ENCODE measurements around the gene UGT3A1.

The UGT3A1 gene

GRCh38 chr5:35921930-35922329 is 69.3 kb downstream of the UGT3A1 start:
- TF ChIP-seq, protein P1, sequence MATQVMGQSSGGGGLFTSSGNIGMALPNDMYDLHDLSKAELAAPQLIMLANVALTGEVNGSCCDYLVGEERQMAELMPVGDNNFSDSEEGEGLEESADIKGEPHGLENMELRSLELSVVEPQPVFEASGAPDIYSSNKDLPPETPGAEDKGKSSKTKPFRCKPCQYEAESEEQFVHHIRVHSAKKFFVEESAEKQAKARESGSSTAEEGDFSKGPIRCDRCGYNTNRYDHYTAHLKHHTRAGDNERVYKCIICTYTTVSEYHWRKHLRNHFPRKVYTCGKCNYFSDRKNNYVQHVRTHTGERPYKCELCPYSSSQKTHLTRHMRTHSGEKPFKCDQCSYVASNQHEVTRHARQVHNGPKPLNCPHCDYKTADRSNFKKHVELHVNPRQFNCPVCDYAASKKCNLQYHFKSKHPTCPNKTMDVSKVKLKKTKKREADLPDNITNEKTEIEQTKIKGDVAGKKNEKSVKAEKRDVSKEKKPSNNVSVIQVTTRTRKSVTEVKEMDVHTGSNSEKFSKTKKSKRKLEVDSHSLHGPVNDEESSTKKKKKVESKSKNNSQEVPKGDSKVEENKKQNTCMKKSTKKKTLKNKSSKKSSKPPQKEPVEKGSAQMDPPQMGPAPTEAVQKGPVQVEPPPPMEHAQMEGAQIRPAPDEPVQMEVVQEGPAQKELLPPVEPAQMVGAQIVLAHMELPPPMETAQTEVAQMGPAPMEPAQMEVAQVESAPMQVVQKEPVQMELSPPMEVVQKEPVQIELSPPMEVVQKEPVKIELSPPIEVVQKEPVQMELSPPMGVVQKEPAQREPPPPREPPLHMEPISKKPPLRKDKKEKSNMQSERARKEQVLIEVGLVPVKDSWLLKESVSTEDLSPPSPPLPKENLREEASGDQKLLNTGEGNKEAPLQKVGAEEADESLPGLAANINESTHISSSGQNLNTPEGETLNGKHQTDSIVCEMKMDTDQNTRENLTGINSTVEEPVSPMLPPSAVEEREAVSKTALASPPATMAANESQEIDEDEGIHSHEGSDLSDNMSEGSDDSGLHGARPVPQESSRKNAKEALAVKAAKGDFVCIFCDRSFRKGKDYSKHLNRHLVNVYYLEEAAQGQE (IDR thresholded peaks at IDR 0.05; ENCODE audit: insufficient read depth in 1 of 2, low read depth in 2 of 2, low read length in 2 of 2), result no peak
- TF ChIP-seq FOXP2 (optimal IDR thresholded peaks at IDR 0.05; ENCODE audit: borderline replicate concordance, extremely low read depth, extremely low read length, insufficient read depth) (no peak), SIN3A (IDR thresholded peaks at IDR 0.05; ENCODE audit: borderline replicate concordance, insufficient read depth, low read length) (no peak), POLR2AphosphoS5 (IDR thresholded peaks at IDR 0.05; ENCODE audit: low read depth, low read length) (no peak), TAF1 (IDR thresholded peaks at IDR 0.05; ENCODE audit: borderline replicate concordance, insufficient read depth, low read length) (no peak)

DNA sequence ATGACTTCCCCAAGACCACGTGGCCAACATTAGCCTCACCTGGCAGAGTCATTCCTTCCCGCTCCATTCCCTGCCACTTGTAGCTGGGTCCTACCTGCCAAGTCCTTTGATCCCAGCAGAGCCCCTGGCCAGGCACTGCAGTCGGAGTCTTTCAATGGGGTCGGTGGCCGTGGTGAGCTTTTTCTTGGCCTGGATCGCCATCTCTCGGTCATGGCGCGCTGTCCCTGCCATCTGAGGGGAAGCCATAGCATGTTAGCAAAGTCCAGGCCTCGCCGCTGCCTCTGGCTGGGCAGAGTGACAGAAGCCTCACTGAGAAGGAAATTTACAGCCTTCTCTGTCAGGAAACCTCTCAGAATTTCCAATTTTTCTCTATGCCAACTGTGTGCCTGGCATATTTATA is 70.3 kb downstream of the UGT3A1 start:
- no peak for TF ChIP-seq TAF1 (IDR thresholded peaks at IDR 0.05; ENCODE audit: borderline replicate concordance, insufficient read depth, low read length)

DNA sequence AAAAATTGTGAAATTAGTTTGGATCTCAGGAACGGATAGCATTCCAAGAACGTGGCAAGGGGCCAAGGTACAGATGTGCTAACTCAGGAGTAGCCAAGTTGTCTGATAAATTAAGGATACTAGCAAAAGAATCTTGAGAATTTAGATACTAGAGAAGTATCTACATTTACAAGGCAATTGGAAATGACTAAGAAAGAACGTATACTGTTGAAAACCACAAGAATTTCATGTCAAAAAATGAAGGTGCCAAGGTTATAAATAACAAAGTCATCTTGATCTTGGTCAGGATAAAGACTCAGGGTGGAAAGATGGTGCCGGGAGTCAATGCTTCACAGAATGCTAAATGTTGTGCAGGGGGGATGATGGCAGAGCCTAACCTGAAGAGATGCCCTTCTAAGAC is 72.0 kb downstream of the UGT3A1 start:
- no peak for TF ChIP-seq SIN3A (IDR thresholded peaks at IDR 0.05; ENCODE audit: borderline replicate concordance, insufficient read depth, low read length)
- TF ChIP-seq TAF1 (IDR thresholded peaks at IDR 0.05; ENCODE audit: borderline replicate concordance, insufficient read depth, low read length), result no peak
- TF ChIP-seq, protein P1 (IDR thresholded peaks at IDR 0.05; ENCODE audit: insufficient read depth in 1 of 2, low read depth in 2 of 2, low read length in 2 of 2), result no peak
- no peak for TF ChIP-seq FOXP2 (optimal IDR thresholded peaks at IDR 0.05; ENCODE audit: borderline replicate concordance, extremely low read depth, extremely low read length, insufficient read depth)
- TF ChIP-seq POLR2AphosphoS5 (IDR thresholded peaks at IDR 0.05; ENCODE audit: low read depth, low read length), result no peak

- TF ChIP-seq, protein P1 (IDR thresholded peaks at IDR 0.05; ENCODE audit: insufficient read depth in 1 of 2, low read depth in 2 of 2, low read length in 2 of 2), result no peak
- TF ChIP-seq FOXP2 (optimal IDR thresholded peaks at IDR 0.05; ENCODE audit: borderline replicate concordance, extremely low read depth, extremely low read length, insufficient read depth) (no peak), POLR2AphosphoS5 (IDR thresholded peaks at IDR 0.05; ENCODE audit: low read depth, low read length) (no peak), SIN3A (IDR thresholded peaks at IDR 0.05; ENCODE audit: borderline replicate concordance, insufficient read depth, low read length) (no peak), TAF1 (IDR thresholded peaks at IDR 0.05; ENCODE audit: borderline replicate concordance, insufficient read depth, low read length) (no peak)
Measured at GRCh38 chr5:35908814-35909213, 82.4 kb downstream of the UGT3A1 start.

DNA sequence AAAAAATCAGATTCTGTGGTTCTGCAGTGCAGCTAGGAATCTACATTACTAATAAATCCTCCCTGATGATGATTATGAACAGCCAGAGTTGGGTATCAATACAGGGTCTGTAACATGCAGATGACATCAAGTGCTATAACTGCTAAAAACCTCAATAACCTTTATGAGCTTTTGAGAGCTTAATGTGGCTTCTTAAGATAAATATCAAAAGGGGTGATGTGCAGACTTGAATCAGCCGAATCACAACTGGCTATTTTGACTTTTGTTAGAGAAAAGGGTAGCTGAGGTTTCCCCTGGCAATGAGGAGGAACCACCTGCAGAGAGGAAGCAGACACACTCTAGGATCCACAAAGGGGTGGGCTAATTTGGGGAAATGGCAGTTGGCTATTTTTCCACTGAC is 83.0 kb downstream of the UGT3A1 start:
- TF ChIP-seq, protein P1 (IDR thresholded peaks at IDR 0.05; ENCODE audit: insufficient read depth in 1 of 2, low read depth in 2 of 2, low read length in 2 of 2), result no peak
- no peak for TF ChIP-seq FOXP2 (optimal IDR thresholded peaks at IDR 0.05; ENCODE audit: borderline replicate concordance, extremely low read depth, extremely low read length, insufficient read depth)
- TF ChIP-seq TAF1 (IDR thresholded peaks at IDR 0.05; ENCODE audit: borderline replicate concordance, insufficient read depth, low read length), result no peak
- TF ChIP-seq POLR2AphosphoS5 (IDR thresholded peaks at IDR 0.05; ENCODE audit: low read depth, low read length), result no peak
- no peak for TF ChIP-seq SIN3A (IDR thresholded peaks at IDR 0.05; ENCODE audit: borderline replicate concordance, insufficient read depth, low read length)
